OCI-LY3 (cell line): ENCODE results near the gene LARP1.

Experiments used
- CTCF ChIP-seq: fragments of 200-600, 300-600 bp; sonication (generic); IDR thresholded peaks from 2 replicates; pipeline ENCODE4 v1.5.1; 2014; ENCODE audit warnings: antibody characterized with exemption, low read length, low read depth
- EZH2phosphoT487 ChIP-seq: fragments of 200-600 bp; shearing (Covaris generic); IDR thresholded peaks from 2 replicates; pipeline ENCODE4 v1.6.1; 2018; ENCODE audit warnings: antibody characterized with exemption, mixed run types, low read depth

DNA sequence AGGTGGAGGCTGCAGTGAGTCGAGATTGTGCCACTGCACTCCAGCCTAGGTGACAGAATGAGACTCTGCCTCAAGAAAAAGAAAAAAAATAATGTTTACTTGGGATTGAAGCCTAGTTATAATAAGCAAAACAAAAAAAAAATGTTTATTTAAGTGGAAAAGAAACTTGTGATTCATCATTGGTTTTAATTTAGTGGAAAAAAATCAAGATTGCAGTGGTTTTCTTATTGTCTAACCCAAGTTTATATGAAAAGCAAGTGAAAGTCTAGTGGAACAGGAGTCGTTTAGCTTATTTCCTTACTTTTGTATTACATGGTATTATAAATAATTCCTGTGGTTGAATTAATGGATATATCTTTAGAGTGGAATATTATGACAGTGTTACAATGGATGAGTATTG lies 111.7 kb downstream of the LARP1 start:
- TF ChIP-seq CTCF: no peak
- TF ChIP-seq EZH2phosphoT487: no peak
